Osteocyte (in vitro differentiated cells): ENCODE data around the gene PDLIM5. TPM values are rescaled to one million over a fixed set of nuclear protein-coding genes. Genes with fewer than 3 reads are reported as not detected.

Experiments
- DNase-seq: peaks from one replicate; pipeline ENCODE4 v3.0.0; 2021; ENCODE audit warnings: mixed read lengths; ENCODE audit not compliant: unreplicated experiment; ENCODE audit errors: extremely low spot score
- H3K27ac Mint-ChIP-seq: one replicate; pipeline ENCODE4 v1.8.0; 2021; ENCODE audit warnings: mild to moderate bottlenecking, mixed read lengths; ENCODE audit not compliant: unreplicated experiment
- H3K27me3 Mint-ChIP-seq: one replicate; pipeline ENCODE4 v1.8.0; 2021; ENCODE audit warnings: mixed read lengths; ENCODE audit not compliant: unreplicated experiment
- H3K36me3 Mint-ChIP-seq: one replicate; pipeline ENCODE4 v1.8.0; 2021; ENCODE audit warnings: mixed read lengths; ENCODE audit not compliant: unreplicated experiment
- H3K4me1 Mint-ChIP-seq: one replicate; pipeline ENCODE4 v1.8.0; 2021; ENCODE audit warnings: mixed read lengths; ENCODE audit not compliant: unreplicated experiment
- H3K4me3 Mint-ChIP-seq: one replicate; pipeline ENCODE4 v1.8.0; 2021; ENCODE audit warnings: mild to moderate bottlenecking, moderate library complexity, mixed read lengths; ENCODE audit not compliant: unreplicated experiment
- H3K9me3 Mint-ChIP-seq: one replicate; pipeline ENCODE4 v1.8.0; 2021; ENCODE audit warnings: mixed read lengths; ENCODE audit not compliant: unreplicated experiment
- CTCF ChIP-seq: fragments of 200-600 bp; sonication (generic); IDR thresholded peaks from 2 replicates; pipeline ENCODE4 v1.5.0; 2021; ENCODE audit warnings: antibody characterized with exemption, mild to moderate bottlenecking, moderate library complexity
- total RNA-seq: library from RNA; stranded (reverse); gene quantifications from 2 replicates; pipeline ENCODE4 v1.2.1, GENCODE V29; 2021

PDLIM5 gene
- total RNA-seq, 1 donor from 2014 or later: 324 TPM

GRCh38 chr4:94426783-94427182, 25.0 kb upstream of the PDLIM5 start:
- H3K9me3 Mint-ChIP-seq: peaks cover 40% of the 10 kb centered on the region
- H3K4me3 Mint-ChIP-seq: no peak overlapping the region

GRCh38 chr4:94428884-94429283, 22.9 kb upstream of the PDLIM5 start:
- Mint-ChIP-seq H3K36me3 (peaks cover 9% of the 10 kb centered on the region), H3K4me3 (no peak overlapping the region), H3K27me3 (no peaks in the 10 kb centered on the region), H3K27ac (no peak overlapping the region), H3K4me1 (peaks cover 7% of the 10 kb centered on the region), H3K9me3 (peaks cover 23% of the 10 kb centered on the region)
- no peak for DNase-seq
- no peak for TF ChIP-seq CTCF

More at GRCh38 chr4:94426783-94427182, 25.0 kb upstream of the PDLIM5 start:
- DNase-seq: no peak
- Mint-ChIP-seq H3K27me3 (no peaks in the 10 kb centered on the region), H3K36me3 (peaks cover 20% of the 10 kb centered on the region), H3K4me1 (no peaks in the 10 kb centered on the region), H3K27ac (no peak overlapping the region)
- no peak for TF ChIP-seq CTCF

GRCh38 chr4:94430406-94430805, 21.3 kb upstream of the PDLIM5 start:
- Mint-ChIP-seq H3K4me1 (peaks cover 11% of the 10 kb centered on the region), H3K9me3 (peaks cover 11% of the 10 kb centered on the region), H3K36me3 (peaks cover 4% of the 10 kb centered on the region), H3K27ac (no peak overlapping the region), H3K4me3 (no peak overlapping the region), H3K27me3 (no peaks in the 10 kb centered on the region)
- no peak for DNase-seq
- no peak for TF ChIP-seq CTCF

- TF ChIP-seq CTCF: no peak
- H3K36me3 Mint-ChIP-seq: peaks cover 4% of the 10 kb centered on the region
- no peaks in the 10 kb centered on the region for H3K27me3 Mint-ChIP-seq
- no peak overlapping the region for H3K4me3 Mint-ChIP-seq
- H3K9me3 Mint-ChIP-seq: peaks cover 11% of the 10 kb centered on the region
- peaks cover 11% of the 10 kb centered on the region for H3K4me1 Mint-ChIP-seq
- no peak overlapping the region for H3K27ac Mint-ChIP-seq
- DNase-seq: no peak
Observed at GRCh38 chr4:94431388-94431787, 20.4 kb upstream of the PDLIM5 start.

GRCh38 chr4:94434505-94434904, 17.2 kb upstream of the PDLIM5 start:
- H3K36me3 Mint-ChIP-seq: no peaks in the 10 kb centered on the region
- no peak overlapping the region for H3K27ac Mint-ChIP-seq
- no peak overlapping the region for H3K4me3 Mint-ChIP-seq
- H3K4me1 Mint-ChIP-seq: peaks cover 11% of the 10 kb centered on the region
- TF ChIP-seq CTCF: no peak
- H3K9me3 Mint-ChIP-seq: no peaks in the 10 kb centered on the region
- no peak for DNase-seq
- no peaks in the 10 kb centered on the region for H3K27me3 Mint-ChIP-seq
